ENCODE measurements around the gene CAPN7.
"Not testable (repeated sequence)": the region's sequence is repeated elsewhere in the genome, so short reads cannot be mapped to it uniquely, and the experiment has no call there.

Gene CAPN7

GRCh38 chr3:15205934-15206661, at the start of gene CAPN7:
Gene CAPN7, plus strand, starts transcription at chr3:15206246. Its CDS starts 250 bp downstream, at chr3:15206496.
- no peak for DNase-seq

GRCh38 chr3:15157441-15157840, 48.6 kb upstream of the CAPN7 start:
- DNase-seq = no peak

- DNase-seq = no peak
Observed at GRCh38 chr3:15159501-15160136, 46.4 kb upstream of the CAPN7 start.

- DNase-seq = no peak
Observed at GRCh38 chr3:15160662-15161061, 45.4 kb upstream of the CAPN7 start.

- DNase-seq = no peak
Observed at GRCh38 chr3:15161133-15161532, 44.9 kb upstream of the CAPN7 start.

GRCh38 chr3:15163656-15164055, 42.4 kb upstream of the CAPN7 start:
- DNase-seq = not testable (repeated sequence)

GRCh38 chr3:15164340-15164739, 41.7 kb upstream of the CAPN7 start:
- DNase-seq = no peak

- DNase-seq = no peak
Observed at GRCh38 chr3:15165061-15165460, 41.0 kb upstream of the CAPN7 start.

- DNase-seq = not testable (repeated sequence)
Observed at GRCh38 chr3:15166391-15166790, 39.7 kb upstream of the CAPN7 start.

GRCh38 chr3:15171096-15171495, 35.0 kb upstream of the CAPN7 start:
- DNase-seq = no peak

- DNase-seq = no peak
Observed at GRCh38 chr3:15172806-15173205, 33.2 kb upstream of the CAPN7 start.

- no peak for DNase-seq
Observed at GRCh38 chr3:15174953-15175352, 31.1 kb upstream of the CAPN7 start.

GRCh38 chr3:15175605-15176004, 30.4 kb upstream of the CAPN7 start:
- no peak for DNase-seq

- no peak for DNase-seq
Observed at GRCh38 chr3:15180042-15180611, 25.9 kb upstream of the CAPN7 start.

- no peak for DNase-seq
Observed at GRCh38 chr3:15181511-15181910, 24.5 kb upstream of the CAPN7 start.

GRCh38 chr3:15181963-15182362, 24.1 kb upstream of the CAPN7 start:
- no peak for DNase-seq

GRCh38 chr3:15183011-15183410, 23.0 kb upstream of the CAPN7 start:
- DNase-seq = no peak

GRCh38 chr3:15185404-15185803, 20.6 kb upstream of the CAPN7 start:
- no peak for DNase-seq

GRCh38 chr3:15186101-15186476, 20.0 kb upstream of the CAPN7 start:
- DNase-seq = no peak

GRCh38 chr3:15186477-15187164, 19.4 kb upstream of the CAPN7 start:
- not testable (repeated sequence) for DNase-seq

GRCh38 chr3:15197340-15198029, 8.6 kb upstream of the CAPN7 start:
- no peak for DNase-seq

- DNase-seq = no peak
Observed at GRCh38 chr3:15198686-15199085, 7.4 kb upstream of the CAPN7 start.

GRCh38 chr3:15199493-15200105, 6.4 kb upstream of the CAPN7 start:
- no peak for DNase-seq
